ENCODE data around the gene HS3ST4. TPM values are rescaled to one million over a fixed set of nuclear protein-coding genes. Genes with fewer than 3 reads are reported as not detected.

Gene HS3ST4
- total RNA-seq, 1 donor from 2014 or later = not detected

DNA sequence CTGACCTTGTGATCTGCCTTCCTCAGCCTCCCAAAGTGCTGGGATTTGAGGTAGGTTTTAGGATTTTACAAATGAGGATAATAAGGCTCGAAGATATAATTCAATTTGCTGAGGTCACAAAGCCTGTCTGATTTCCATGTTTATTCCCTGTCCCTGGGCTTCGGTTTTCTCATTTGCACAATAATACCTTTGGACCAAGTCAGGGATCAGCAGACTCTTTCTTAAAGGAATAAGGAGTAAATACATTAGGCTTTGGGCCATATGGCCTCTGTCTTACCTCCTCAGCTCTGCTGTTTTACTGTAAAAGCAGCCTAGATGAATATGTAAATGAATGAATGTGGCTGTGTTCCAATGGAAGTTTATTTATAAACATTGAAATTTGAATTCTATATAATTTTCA lies 442.8 kb downstream of the HS3ST4 start:
- TF ChIP-seq, protein P1, sequence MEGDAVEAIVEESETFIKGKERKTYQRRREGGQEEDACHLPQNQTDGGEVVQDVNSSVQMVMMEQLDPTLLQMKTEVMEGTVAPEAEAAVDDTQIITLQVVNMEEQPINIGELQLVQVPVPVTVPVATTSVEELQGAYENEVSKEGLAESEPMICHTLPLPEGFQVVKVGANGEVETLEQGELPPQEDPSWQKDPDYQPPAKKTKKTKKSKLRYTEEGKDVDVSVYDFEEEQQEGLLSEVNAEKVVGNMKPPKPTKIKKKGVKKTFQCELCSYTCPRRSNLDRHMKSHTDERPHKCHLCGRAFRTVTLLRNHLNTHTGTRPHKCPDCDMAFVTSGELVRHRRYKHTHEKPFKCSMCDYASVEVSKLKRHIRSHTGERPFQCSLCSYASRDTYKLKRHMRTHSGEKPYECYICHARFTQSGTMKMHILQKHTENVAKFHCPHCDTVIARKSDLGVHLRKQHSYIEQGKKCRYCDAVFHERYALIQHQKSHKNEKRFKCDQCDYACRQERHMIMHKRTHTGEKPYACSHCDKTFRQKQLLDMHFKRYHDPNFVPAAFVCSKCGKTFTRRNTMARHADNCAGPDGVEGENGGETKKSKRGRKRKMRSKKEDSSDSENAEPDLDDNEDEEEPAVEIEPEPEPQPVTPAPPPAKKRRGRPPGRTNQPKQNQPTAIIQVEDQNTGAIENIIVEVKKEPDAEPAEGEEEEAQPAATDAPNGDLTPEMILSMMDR (IDR thresholded peaks at IDR 0.05; ENCODE audit: insufficient read depth, low read length, severe bottlenecking) = no peak
- DNase-seq (ENCODE audit: low read depth) (no peak), FAIRE-seq (no peak)
- Histone ChIP-seq H3K27me3 (ENCODE audit: control insufficient read depth, insufficient read depth, low read length) (no peaks in the 10 kb centered on the region), H3K4me3 (ENCODE audit: low read depth, low read length) (no peak overlapping the region), H3K36me3 (ENCODE audit: control insufficient read depth, insufficient read depth, low read length) (no peaks in the 10 kb centered on the region)

GRCh38 chr16:26137956-26138355 lies 446.2 kb downstream of the HS3ST4 start:
- TF ChIP-seq, protein P1 (IDR thresholded peaks at IDR 0.05; ENCODE audit: insufficient read depth, low read length, severe bottlenecking) = no peak
- FAIRE-seq (no peak), DNase-seq (ENCODE audit: low read depth) (no peak)
- no peaks in the 10 kb centered on the region for H3K36me3 ChIP-seq (ENCODE audit: control insufficient read depth, insufficient read depth, low read length)
- no peak overlapping the region for H3K4me3 ChIP-seq (ENCODE audit: low read depth, low read length)
- no peaks in the 10 kb centered on the region for H3K27me3 ChIP-seq (ENCODE audit: control insufficient read depth, insufficient read depth, low read length)

DNA sequence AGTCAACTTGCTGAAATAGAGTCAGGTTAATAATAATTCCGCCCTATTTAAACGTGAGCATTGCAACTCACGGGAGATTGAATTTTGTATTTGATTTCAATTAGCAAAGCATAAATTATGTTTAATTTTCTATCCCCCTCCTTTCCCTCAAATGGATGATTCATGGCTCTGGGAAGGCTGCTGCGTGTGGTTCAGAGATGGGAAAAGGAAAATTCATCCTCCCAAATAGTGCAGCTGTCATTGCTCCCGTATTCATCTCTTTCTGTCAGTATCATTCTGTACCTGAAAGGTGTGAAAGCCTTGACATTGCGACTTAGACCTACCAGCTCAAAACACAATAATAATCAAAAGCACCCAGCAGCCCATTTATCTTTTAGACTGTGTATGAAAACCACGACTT lies 447.3 kb downstream of the HS3ST4 start:
- FAIRE-seq (no peak), DNase-seq (ENCODE audit: low read depth) (no peak)
- Histone ChIP-seq H3K4me3 (ENCODE audit: low read depth, low read length) (no peak overlapping the region), H3K27me3 (ENCODE audit: control insufficient read depth, insufficient read depth, low read length) (no peaks in the 10 kb centered on the region), H3K36me3 (ENCODE audit: control insufficient read depth, insufficient read depth, low read length) (no peaks in the 10 kb centered on the region)
- TF ChIP-seq, protein P1 (IDR thresholded peaks at IDR 0.05; ENCODE audit: insufficient read depth, low read length, severe bottlenecking) = no peak

DNA sequence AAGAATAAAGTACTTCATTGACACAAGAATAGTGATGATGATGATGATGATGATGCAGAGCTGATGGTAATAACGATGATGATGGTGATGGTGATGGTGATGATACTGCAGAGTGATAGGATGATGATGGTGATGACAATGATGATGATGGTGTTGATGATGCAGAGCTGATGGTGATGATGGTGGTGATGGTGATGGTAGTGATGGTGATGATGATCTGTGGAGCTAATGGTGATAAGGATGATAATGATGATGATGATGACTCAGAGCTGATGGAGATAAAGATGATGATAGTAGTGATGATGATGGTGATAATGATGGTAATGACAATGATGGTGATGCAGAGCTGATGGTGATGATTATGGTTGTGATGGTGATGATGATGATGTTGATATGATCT lies 448.1 kb downstream of the HS3ST4 start:
- Histone ChIP-seq H3K4me3 (ENCODE audit: low read depth, low read length) (no peak overlapping the region), H3K27me3 (ENCODE audit: control insufficient read depth, insufficient read depth, low read length) (no peaks in the 10 kb centered on the region), H3K36me3 (ENCODE audit: control insufficient read depth, insufficient read depth, low read length) (no peaks in the 10 kb centered on the region)
- DNase-seq (ENCODE audit: low read depth) = no peak
- FAIRE-seq = no peak
- TF ChIP-seq, protein P1 (IDR thresholded peaks at IDR 0.05; ENCODE audit: insufficient read depth, low read length, severe bottlenecking) = no peak

DNA sequence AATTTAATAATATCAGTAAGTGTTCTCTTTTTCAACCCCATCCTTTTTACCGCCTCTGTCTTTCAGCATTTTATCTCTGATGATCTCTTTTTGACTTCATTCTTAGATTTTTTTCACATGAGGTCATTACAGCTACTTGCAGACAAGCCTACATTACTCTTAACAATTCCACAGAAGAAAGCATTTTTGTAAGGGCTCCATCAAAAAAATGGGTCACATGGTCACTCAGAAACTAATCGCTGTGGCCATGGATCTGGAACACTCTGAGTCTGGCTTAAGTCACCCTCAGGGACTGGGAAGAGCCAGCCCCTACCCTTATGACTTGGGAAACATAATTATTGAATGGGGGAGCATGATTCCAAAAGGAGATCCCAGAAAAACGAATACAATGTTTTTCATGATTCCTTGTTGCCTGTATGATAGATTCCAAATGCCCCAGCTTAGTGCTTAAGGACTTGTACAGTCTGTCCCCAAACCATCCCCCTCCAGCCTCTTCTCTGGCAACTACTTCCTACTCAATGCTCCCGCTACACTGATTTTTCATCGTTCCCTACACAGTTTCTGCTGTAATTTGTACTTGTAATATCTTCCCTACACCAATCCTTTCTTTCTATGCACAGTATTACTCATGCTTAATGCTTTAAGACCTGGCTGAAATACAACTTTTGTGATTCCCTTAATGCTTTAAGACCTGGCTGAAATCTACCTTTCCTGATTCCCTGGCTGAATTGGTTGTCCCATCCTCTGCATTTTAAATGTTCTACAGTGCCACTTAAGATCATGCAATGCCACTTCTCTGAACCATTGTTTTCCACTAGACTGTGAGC lies 457.8 kb downstream of the HS3ST4 start:
- no peak for FAIRE-seq
- Histone ChIP-seq H3K27me3 (ENCODE audit: control insufficient read depth, insufficient read depth, low read length) (no peaks in the 10 kb centered on the region), H3K36me3 (ENCODE audit: control insufficient read depth, insufficient read depth, low read length) (no peaks in the 10 kb centered on the region), H3K4me3 (ENCODE audit: low read depth, low read length) (no peak overlapping the region)
- DNase-seq (ENCODE audit: low read depth) = no peak
- TF ChIP-seq, protein P1 (IDR thresholded peaks at IDR 0.05; ENCODE audit: insufficient read depth, low read length, severe bottlenecking) = no peak

- no peaks in the 10 kb centered on the region for H3K36me3 ChIP-seq (ENCODE audit: control insufficient read depth, insufficient read depth, low read length)
- FAIRE-seq = no peak
Observed at GRCh38 chr16:26155221-26155620, 463.5 kb downstream of the HS3ST4 start.

More at GRCh38 chr16:26155221-26155620, 463.5 kb downstream of the HS3ST4 start:
- no peak overlapping the region for H3K4me3 ChIP-seq (ENCODE audit: low read depth, low read length)
- no peaks in the 10 kb centered on the region for H3K27me3 ChIP-seq (ENCODE audit: control insufficient read depth, insufficient read depth, low read length)
- DNase-seq (ENCODE audit: low read depth) = no peak
- TF ChIP-seq, protein P1 (IDR thresholded peaks at IDR 0.05; ENCODE audit: insufficient read depth, low read length, severe bottlenecking) = no peak
